ENCODE results near the gene ZNF750.

ZNF750 gene

DNA sequence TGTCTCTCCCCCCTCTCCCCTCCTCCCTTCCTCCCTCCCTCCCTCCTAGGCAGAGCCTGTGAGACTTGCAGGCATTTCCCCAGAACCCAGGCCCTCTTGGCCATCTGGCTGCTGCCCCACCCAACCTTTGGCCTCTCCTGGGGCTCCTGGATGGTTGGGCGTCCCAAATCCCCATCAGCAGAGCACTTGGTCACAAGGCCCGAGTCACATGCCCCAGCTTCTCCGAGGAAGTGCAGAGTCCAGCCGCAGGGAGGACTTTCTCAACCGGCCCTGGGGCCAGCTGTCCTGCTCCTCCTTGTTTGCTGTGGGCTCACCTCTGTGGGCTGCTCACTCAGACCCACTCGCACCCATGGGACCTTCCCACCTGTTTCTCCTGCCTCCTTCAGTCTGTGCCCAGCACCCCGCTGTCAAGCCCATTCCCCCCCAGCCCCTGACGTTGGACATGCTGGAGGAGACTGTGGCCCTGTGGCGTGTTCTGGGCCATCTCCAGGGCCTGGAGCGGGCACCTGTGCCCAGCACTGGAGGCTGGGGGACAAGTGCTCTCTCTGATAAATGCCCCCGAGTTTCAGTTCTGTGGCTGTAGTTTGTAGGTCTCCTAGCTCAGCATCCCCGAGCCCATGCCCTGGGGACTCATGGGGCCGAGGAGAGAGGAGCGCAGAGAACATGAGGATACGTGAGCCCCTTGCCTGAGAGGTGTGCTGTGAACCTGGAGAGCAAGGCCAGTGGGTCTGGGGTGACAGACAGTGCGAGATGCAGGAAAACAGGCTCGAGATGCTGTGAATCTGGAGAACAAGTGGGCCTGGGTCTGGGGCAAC lies 42.3 kb upstream of the ZNF750 start (continued):
- TF ChIP-seq, protein P1, sequence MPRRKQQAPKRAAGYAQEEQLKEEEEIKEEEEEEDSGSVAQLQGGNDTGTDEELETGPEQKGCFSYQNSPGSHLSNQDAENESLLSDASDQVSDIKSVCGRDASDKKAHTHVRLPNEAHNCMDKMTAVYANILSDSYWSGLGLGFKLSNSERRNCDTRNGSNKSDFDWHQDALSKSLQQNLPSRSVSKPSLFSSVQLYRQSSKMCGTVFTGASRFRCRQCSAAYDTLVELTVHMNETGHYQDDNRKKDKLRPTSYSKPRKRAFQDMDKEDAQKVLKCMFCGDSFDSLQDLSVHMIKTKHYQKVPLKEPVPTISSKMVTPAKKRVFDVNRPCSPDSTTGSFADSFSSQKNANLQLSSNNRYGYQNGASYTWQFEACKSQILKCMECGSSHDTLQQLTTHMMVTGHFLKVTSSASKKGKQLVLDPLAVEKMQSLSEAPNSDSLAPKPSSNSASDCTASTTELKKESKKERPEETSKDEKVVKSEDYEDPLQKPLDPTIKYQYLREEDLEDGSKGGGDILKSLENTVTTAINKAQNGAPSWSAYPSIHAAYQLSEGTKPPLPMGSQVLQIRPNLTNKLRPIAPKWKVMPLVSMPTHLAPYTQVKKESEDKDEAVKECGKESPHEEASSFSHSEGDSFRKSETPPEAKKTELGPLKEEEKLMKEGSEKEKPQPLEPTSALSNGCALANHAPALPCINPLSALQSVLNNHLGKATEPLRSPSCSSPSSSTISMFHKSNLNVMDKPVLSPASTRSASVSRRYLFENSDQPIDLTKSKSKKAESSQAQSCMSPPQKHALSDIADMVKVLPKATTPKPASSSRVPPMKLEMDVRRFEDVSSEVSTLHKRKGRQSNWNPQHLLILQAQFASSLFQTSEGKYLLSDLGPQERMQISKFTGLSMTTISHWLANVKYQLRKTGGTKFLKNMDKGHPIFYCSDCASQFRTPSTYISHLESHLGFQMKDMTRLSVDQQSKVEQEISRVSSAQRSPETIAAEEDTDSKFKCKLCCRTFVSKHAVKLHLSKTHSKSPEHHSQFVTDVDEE (CRISPR knock-in tag; IDR thresholded peaks at IDR 0.05) = no peak
- TF ChIP-seq ESRRG (CRISPR knock-in tag; IDR thresholded peaks at IDR 0.05) = no peak
- no peak for TF ChIP-seq CSDC2 (CRISPR knock-in tag; IDR thresholded peaks at IDR 0.05)
- no peak for TF ChIP-seq BACH2 (CRISPR knock-in tag; IDR thresholded peaks at IDR 0.05; ENCODE audit: borderline replicate concordance)
- TF ChIP-seq RARB (CRISPR knock-in tag; IDR thresholded peaks at IDR 0.05) = no peak
- TF ChIP-seq, protein P2, sequence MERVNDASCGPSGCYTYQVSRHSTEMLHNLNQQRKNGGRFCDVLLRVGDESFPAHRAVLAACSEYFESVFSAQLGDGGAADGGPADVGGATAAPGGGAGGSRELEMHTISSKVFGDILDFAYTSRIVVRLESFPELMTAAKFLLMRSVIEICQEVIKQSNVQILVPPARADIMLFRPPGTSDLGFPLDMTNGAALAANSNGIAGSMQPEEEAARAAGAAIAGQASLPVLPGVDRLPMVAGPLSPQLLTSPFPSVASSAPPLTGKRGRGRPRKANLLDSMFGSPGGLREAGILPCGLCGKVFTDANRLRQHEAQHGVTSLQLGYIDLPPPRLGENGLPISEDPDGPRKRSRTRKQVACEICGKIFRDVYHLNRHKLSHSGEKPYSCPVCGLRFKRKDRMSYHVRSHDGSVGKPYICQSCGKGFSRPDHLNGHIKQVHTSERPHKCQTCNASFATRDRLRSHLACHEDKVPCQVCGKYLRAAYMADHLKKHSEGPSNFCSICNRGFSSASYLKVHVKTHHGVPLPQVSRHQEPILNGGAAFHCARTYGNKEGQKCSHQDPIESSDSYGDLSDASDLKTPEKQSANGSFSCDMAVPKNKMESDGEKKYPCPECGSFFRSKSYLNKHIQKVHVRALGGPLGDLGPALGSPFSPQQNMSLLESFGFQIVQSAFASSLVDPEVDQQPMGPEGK (CRISPR knock-in tag; IDR thresholded peaks at IDR 0.05; ENCODE audit: borderline replicate concordance) = no peak
- no peak for TF ChIP-seq ZNF565 (CRISPR knock-in tag; conservative IDR thresholded peaks at IDR 0.05; ENCODE audit: low read depth)
- TF ChIP-seq TOX (CRISPR knock-in tag; IDR thresholded peaks at IDR 0.05; ENCODE audit: borderline replicate concordance) = no peak

GRCh38 chr17:82881324-82881823 lies 41.6 kb upstream of the ZNF750 start:
- no peak for ATAC-seq
- TF ChIP-seq RARB (CRISPR knock-in tag; IDR thresholded peaks at IDR 0.05) (no peak), ZNF8 (CRISPR knock-in tag; IDR thresholded peaks at IDR 0.05) (no peak), ISL1 (CRISPR knock-in tag; IDR thresholded peaks at IDR 0.05) (no peak), BACH2 (CRISPR knock-in tag; IDR thresholded peaks at IDR 0.05; ENCODE audit: borderline replicate concordance) (no peak), PPARA (CRISPR knock-in tag; IDR thresholded peaks at IDR 0.05; ENCODE audit: borderline replicate concordance) (no peak)
- TF ChIP-seq, protein P3, sequence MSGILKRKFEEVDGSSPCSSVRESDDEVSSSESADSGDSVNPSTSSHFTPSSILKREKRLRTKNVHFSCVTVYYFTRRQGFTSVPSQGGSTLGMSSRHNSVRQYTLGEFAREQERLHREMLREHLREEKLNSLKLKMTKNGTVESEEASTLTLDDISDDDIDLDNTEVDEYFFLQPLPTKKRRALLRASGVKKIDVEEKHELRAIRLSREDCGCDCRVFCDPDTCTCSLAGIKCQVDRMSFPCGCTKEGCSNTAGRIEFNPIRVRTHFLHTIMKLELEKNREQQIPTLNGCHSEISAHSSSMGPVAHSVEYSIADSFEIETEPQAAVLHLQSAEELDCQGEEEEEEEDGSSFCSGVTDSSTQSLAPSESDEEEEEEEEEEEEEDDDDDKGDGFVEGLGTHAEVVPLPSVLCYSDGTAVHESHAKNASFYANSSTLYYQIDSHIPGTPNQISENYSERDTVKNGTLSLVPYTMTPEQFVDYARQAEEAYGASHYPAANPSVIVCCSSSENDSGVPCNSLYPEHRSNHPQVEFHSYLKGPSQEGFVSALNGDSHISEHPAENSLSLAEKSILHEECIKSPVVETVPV (CRISPR knock-in tag; IDR thresholded peaks at IDR 0.05) = no peak

DNA sequence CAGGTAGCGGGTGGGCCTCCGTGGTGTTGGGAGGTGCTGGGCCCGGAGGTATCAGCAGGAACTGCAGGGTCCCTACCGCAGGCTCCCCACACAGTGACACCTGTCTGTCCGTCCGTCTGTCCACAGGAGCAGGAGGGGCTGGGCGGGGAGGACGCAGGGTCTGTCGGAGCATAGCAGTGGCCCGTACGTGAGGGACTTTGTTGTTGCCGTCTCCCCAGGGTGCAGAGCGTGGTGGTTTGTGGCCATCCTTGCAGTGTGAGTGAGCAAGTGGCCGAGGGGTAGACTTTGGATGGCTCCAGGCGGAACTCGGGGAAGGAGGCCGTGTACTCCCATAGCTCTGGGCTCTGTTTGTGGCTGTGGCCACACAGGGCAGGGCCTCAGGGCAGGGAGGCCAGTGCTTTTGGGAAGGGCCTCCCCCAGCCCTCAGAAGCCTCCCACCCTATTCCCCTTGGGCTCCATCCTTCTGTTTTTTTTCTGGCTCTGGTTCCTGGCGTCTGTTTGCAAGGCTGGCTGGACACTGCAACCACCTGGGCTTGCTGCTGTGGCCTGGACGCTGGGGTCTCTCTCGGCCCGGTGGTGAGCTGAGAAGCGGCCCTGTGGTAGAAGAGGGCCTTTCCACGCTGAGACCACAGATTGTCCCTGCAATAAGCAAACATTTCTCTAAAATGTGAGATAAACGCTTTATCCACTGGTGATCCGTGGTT lies 41.0 kb upstream of the ZNF750 start:
- no peak for ATAC-seq
- TF ChIP-seq RARB (CRISPR knock-in tag; IDR thresholded peaks at IDR 0.05) = no peak
- no peak for TF ChIP-seq SNAI2 (CRISPR knock-in tag; IDR thresholded peaks at IDR 0.05)
- TF ChIP-seq GLIS3 (CRISPR knock-in tag; IDR thresholded peaks at IDR 0.05) = no peak
- TF ChIP-seq ZFP3 (CRISPR knock-in tag; IDR thresholded peaks at IDR 0.05) = no peak
- no peak for TF ChIP-seq ZC3H10 (CRISPR knock-in tag; IDR thresholded peaks at IDR 0.05)
- TF ChIP-seq, protein P1 (CRISPR knock-in tag; IDR thresholded peaks at IDR 0.05) = no peak
- TF ChIP-seq, protein P2 (CRISPR knock-in tag; IDR thresholded peaks at IDR 0.05; ENCODE audit: borderline replicate concordance) = no peak
- TF ChIP-seq TCF4 (CRISPR knock-in tag; IDR thresholded peaks at IDR 0.05; ENCODE audit: borderline replicate concordance) = no peak
- TF ChIP-seq, protein P3 (CRISPR knock-in tag; IDR thresholded peaks at IDR 0.05) = no peak
- TF ChIP-seq ZNF70 (CRISPR knock-in tag; IDR thresholded peaks at IDR 0.05) = no peak
- TF ChIP-seq POU6F1 (CRISPR knock-in tag; IDR thresholded peaks at IDR 0.05; ENCODE audit: borderline replicate concordance, low read depth) = no peak
- no peak for TF ChIP-seq ZNF565 (CRISPR knock-in tag; conservative IDR thresholded peaks at IDR 0.05; ENCODE audit: low read depth)
- no peak for TF ChIP-seq ISL1 (CRISPR knock-in tag; IDR thresholded peaks at IDR 0.05)
- TF ChIP-seq BACH2 (CRISPR knock-in tag; IDR thresholded peaks at IDR 0.05; ENCODE audit: borderline replicate concordance) = no peak
- TF ChIP-seq ZFP30 (CRISPR knock-in tag; IDR thresholded peaks at IDR 0.05) = no peak
- no peak for TF ChIP-seq ESRRG (CRISPR knock-in tag; IDR thresholded peaks at IDR 0.05)
